HEK293 (cell line): Measurements from ENCODE around the gene ROPN1L.

Source experiments
- CTCF ChIP-seq: fragments of 450-650 bp; formaldehyde crosslinking; IDR thresholded peaks from 2 replicates; pipeline ENCODE4 v1.5.1; 2016; ENCODE audit warnings: missing biosample characterization, missing genetic modification characterization
- KLF8 ChIP-seq: fragments of 450-650 bp; formaldehyde crosslinking; IDR thresholded peaks from 2 replicates; pipeline ENCODE4 v1.5.1; 2016; ENCODE audit warnings: missing biosample characterization, missing genetic modification characterization
- PRDM1 ChIP-seq: fragments of 450-650 bp; formaldehyde crosslinking; IDR thresholded peaks from 2 replicates; pipeline ENCODE4; 2016; ENCODE audit warnings: missing biosample characterization, missing genetic modification characterization
- ZBTB1 ChIP-seq: fragments of 450-650 bp; formaldehyde crosslinking; IDR thresholded peaks from 2 replicates; pipeline ENCODE4 v1.5.1; 2016; ENCODE audit warnings: missing biosample characterization, missing genetic modification characterization
- ZBTB8A ChIP-seq: fragments of 450-650 bp; formaldehyde crosslinking; IDR thresholded peaks from 2 replicates; pipeline ENCODE4 v1.5.1; 2016; ENCODE audit warnings: missing biosample characterization, missing genetic modification characterization
- ZNF449 ChIP-seq: fragments of 450-650 bp; formaldehyde crosslinking; IDR thresholded peaks from 2 replicates; pipeline ENCODE4 v1.5.1; 2017; ENCODE audit warnings: missing biosample characterization, mild to moderate bottlenecking, missing genetic modification characterization, moderate library complexity
- ZNF580 ChIP-seq: fragments of 450-650 bp; formaldehyde crosslinking; IDR thresholded peaks from 2 replicates; pipeline ENCODE4 v1.5.1; 2016; ENCODE audit warnings: missing biosample characterization, missing genetic modification characterization
- ZNF707 ChIP-seq: fragments of 450-650 bp; formaldehyde crosslinking; IDR thresholded peaks from 2 replicates; pipeline ENCODE4 v1.5.1; 2016; ENCODE audit warnings: missing biosample characterization, missing genetic modification characterization
- ZNF768 ChIP-seq: fragments of 450-650 bp; formaldehyde crosslinking; IDR thresholded peaks from 2 replicates; pipeline ENCODE4 v1.5.1; 2018; ENCODE audit warnings: missing biosample characterization, mild to moderate bottlenecking, missing genetic modification characterization
- ZXDB ChIP-seq: fragments of 450-650 bp; formaldehyde crosslinking; IDR thresholded peaks from 2 replicates; pipeline ENCODE4 v1.5.1; 2016; ENCODE audit warnings: missing biosample characterization, missing genetic modification characterization
- TF ChIP-seq, protein P1 (sequence below): fragments of 450-650 bp; formaldehyde crosslinking; IDR thresholded peaks from 2 replicates; pipeline ENCODE4 v1.5.1; 2016; ENCODE audit warnings: missing biosample characterization, missing genetic modification characterization
- TF ChIP-seq, protein P2 (sequence below): fragments of 450-650 bp; formaldehyde crosslinking; IDR thresholded peaks from 2 replicates; pipeline ENCODE4 v1.5.1; 2017; ENCODE audit warnings: missing biosample characterization, missing genetic modification characterization

GRCh38 chr5:10434392-10434791, 7.3 kb upstream of the ROPN1L start:
- TF ChIP-seq CTCF (tag by site-specific recombination) (no peak), ZBTB1 (tag by site-specific recombination) (no peak), KLF8 (no peak), ZXDB (tag by site-specific recombination) (no peak), ZBTB8A (tag by site-specific recombination) (no peak), PRDM1 (tag by site-specific recombination) (no peak), ZNF580 (tag by site-specific recombination) (no peak), ZNF707 (tag by site-specific recombination) (no peak), ZNF449 (no peak), ZNF768 (no peak)
- TF ChIP-seq, protein P1, sequence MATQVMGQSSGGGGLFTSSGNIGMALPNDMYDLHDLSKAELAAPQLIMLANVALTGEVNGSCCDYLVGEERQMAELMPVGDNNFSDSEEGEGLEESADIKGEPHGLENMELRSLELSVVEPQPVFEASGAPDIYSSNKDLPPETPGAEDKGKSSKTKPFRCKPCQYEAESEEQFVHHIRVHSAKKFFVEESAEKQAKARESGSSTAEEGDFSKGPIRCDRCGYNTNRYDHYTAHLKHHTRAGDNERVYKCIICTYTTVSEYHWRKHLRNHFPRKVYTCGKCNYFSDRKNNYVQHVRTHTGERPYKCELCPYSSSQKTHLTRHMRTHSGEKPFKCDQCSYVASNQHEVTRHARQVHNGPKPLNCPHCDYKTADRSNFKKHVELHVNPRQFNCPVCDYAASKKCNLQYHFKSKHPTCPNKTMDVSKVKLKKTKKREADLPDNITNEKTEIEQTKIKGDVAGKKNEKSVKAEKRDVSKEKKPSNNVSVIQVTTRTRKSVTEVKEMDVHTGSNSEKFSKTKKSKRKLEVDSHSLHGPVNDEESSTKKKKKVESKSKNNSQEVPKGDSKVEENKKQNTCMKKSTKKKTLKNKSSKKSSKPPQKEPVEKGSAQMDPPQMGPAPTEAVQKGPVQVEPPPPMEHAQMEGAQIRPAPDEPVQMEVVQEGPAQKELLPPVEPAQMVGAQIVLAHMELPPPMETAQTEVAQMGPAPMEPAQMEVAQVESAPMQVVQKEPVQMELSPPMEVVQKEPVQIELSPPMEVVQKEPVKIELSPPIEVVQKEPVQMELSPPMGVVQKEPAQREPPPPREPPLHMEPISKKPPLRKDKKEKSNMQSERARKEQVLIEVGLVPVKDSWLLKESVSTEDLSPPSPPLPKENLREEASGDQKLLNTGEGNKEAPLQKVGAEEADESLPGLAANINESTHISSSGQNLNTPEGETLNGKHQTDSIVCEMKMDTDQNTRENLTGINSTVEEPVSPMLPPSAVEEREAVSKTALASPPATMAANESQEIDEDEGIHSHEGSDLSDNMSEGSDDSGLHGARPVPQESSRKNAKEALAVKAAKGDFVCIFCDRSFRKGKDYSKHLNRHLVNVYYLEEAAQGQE (tag by site-specific recombination) = no peak
- TF ChIP-seq, protein P2, sequence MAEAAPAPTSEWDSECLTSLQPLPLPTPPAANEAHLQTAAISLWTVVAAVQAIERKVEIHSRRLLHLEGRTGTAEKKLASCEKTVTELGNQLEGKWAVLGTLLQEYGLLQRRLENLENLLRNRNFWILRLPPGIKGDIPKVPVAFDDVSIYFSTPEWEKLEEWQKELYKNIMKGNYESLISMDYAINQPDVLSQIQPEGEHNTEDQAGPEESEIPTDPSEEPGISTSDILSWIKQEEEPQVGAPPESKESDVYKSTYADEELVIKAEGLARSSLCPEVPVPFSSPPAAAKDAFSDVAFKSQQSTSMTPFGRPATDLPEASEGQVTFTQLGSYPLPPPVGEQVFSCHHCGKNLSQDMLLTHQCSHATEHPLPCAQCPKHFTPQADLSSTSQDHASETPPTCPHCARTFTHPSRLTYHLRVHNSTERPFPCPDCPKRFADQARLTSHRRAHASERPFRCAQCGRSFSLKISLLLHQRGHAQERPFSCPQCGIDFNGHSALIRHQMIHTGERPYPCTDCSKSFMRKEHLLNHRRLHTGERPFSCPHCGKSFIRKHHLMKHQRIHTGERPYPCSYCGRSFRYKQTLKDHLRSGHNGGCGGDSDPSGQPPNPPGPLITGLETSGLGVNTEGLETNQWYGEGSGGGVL (tag by site-specific recombination) = no peak
